Measurements from ENCODE around the gene RFK.

RFK gene

GRCh38 chr9:76424491-76424890, 30.3 kb upstream of the RFK start:
- H2BK120ac ChIP-seq (ENCODE audit: low read depth, low read length): no peak overlapping the region
- H4K91ac ChIP-seq (ENCODE audit: low read depth, low read length, poor library complexity): no peak overlapping the region
- H4K8ac ChIP-seq (ENCODE audit: low read depth, low read length): no peak overlapping the region
- H3K4me3 ChIP-seq (ENCODE audit: low read length in 2 of 2): no peak overlapping the region
- no peak overlapping the region for H3K14ac ChIP-seq (ENCODE audit: low read length)
- H3K23ac ChIP-seq (ENCODE audit: low read depth, low read length, poor library complexity): no peak overlapping the region
- H2BK12ac ChIP-seq (ENCODE audit: low read length): no peak overlapping the region
- H3K27me3 ChIP-seq (ENCODE audit: control insufficient read depth in 3 of 3, insufficient read depth in 3 of 3, low read depth in 1 of 3, low read length in 3 of 3): no peaks in the 10 kb centered on the region
- H3K4ac ChIP-seq (ENCODE audit: low read length): no peak overlapping the region
- H2BK5ac ChIP-seq (ENCODE audit: low read length): no peak overlapping the region
- H3K18ac ChIP-seq (ENCODE audit: low read length): no peak overlapping the region
- no peaks in the 10 kb centered on the region for H3K36me3 ChIP-seq (replicated peaks in 1 of 2; ENCODE audit: control insufficient read depth in 2 of 2, insufficient read depth in 2 of 2, low read length in 2 of 2)
- no peak for DNase-seq (ENCODE audit: low spot score)
- no peak overlapping the region for H3K27ac ChIP-seq (replicated peaks; ENCODE audit: low read length)
- no peak overlapping the region for H2AFZ ChIP-seq (ENCODE audit: low read length)
- WGBS, 2 donors (ENCODE audit: extremely low coverage in 2 of 2, insufficient read length in 2 of 2, insufficient replicate concordance in 1 of 2): no CpG with 5 or more reads among the region's 4 CpGs
- no peak overlapping the region for H2AK5ac ChIP-seq (ENCODE audit: low read depth, low read length)
- H3K79me1 ChIP-seq (ENCODE audit: low read depth, low read length): no peaks in the 10 kb centered on the region
- no peak overlapping the region for H3K9ac ChIP-seq (ENCODE audit: low read depth, low read length, poor library complexity)
- H2BK15ac ChIP-seq (ENCODE audit: low read length): no peak overlapping the region
- H3K9me3 ChIP-seq (replicated peaks in 1 of 2; ENCODE audit: control insufficient read depth in 2 of 2, insufficient read depth in 1 of 2, low read depth in 1 of 2, low read length in 2 of 2): no peaks in the 10 kb centered on the region
- H3K4me1 ChIP-seq (ENCODE audit: control insufficient read depth in 2 of 2, insufficient read depth in 1 of 2, low read depth in 1 of 2, low read length in 2 of 2): no peaks in the 10 kb centered on the region
- no peak overlapping the region for H3K4me2 ChIP-seq (ENCODE audit: insufficient read depth, low read length, poor library complexity, severe bottlenecking)

- Histone ChIP-seq H3K18ac (ENCODE audit: low read length) (no peak overlapping the region), H2AFZ (ENCODE audit: low read length) (no peak overlapping the region), H3K4ac (ENCODE audit: low read length) (no peak overlapping the region), H2AK5ac (ENCODE audit: low read depth, low read length) (no peak overlapping the region), H4K91ac (ENCODE audit: low read depth, low read length, poor library complexity) (no peak overlapping the region), H4K8ac (ENCODE audit: low read depth, low read length) (no peak overlapping the region), H3K14ac (ENCODE audit: low read length) (no peak overlapping the region), H3K4me2 (ENCODE audit: insufficient read depth, low read length, poor library complexity, severe bottlenecking) (no peak overlapping the region), H3K9ac (ENCODE audit: low read depth, low read length, poor library complexity) (no peak overlapping the region), H3K23ac (ENCODE audit: low read depth, low read length, poor library complexity) (no peak overlapping the region), H3K4me3 (ENCODE audit: low read length in 2 of 2) (no peak overlapping the region), H2BK12ac (ENCODE audit: low read length) (no peak overlapping the region), H3K27ac (replicated peaks; ENCODE audit: low read length) (no peak overlapping the region), H2BK120ac (ENCODE audit: low read depth, low read length) (no peak overlapping the region), H2BK5ac (ENCODE audit: low read length) (no peak overlapping the region), H2BK15ac (ENCODE audit: low read length) (no peak overlapping the region), H3K27me3 (ENCODE audit: control insufficient read depth in 3 of 3, insufficient read depth in 3 of 3, low read depth in 1 of 3, low read length in 3 of 3) (no peaks in the 10 kb centered on the region), H3K79me1 (ENCODE audit: low read depth, low read length) (no peaks in the 10 kb centered on the region), H3K36me3 (replicated peaks in 1 of 2; ENCODE audit: control insufficient read depth in 2 of 2, insufficient read depth in 2 of 2, low read length in 2 of 2) (no peaks in the 10 kb centered on the region), H3K9me3 (replicated peaks in 1 of 2; ENCODE audit: control insufficient read depth in 2 of 2, insufficient read depth in 1 of 2, low read depth in 1 of 2, low read length in 2 of 2) (no peaks in the 10 kb centered on the region), H3K4me1 (ENCODE audit: control insufficient read depth in 2 of 2, insufficient read depth in 1 of 2, low read depth in 1 of 2, low read length in 2 of 2) (no peaks in the 10 kb centered on the region)
- no CpG with 5 or more reads among the region's 2 CpGs for WGBS, 2 donors (ENCODE audit: extremely low coverage in 2 of 2, insufficient read length in 2 of 2, insufficient replicate concordance in 1 of 2)
- no peak for DNase-seq (ENCODE audit: low spot score)
Measured at GRCh38 chr9:76423216-76424177, 29.3 kb upstream of the RFK start.

- H3K79me1 ChIP-seq (ENCODE audit: low read depth, low read length): no peaks in the 10 kb centered on the region
- H3K4me1 ChIP-seq (ENCODE audit: control insufficient read depth in 2 of 2, insufficient read depth in 1 of 2, low read depth in 1 of 2, low read length in 2 of 2): no peaks in the 10 kb centered on the region
- no peak overlapping the region for H3K4me2 ChIP-seq (ENCODE audit: insufficient read depth, low read length, poor library complexity, severe bottlenecking)
- no peak overlapping the region for H2BK15ac ChIP-seq (ENCODE audit: low read length)
- no peak overlapping the region for H2BK120ac ChIP-seq (ENCODE audit: low read depth, low read length)
- no peak overlapping the region for H2AFZ ChIP-seq (ENCODE audit: low read length)
- H3K4ac ChIP-seq (ENCODE audit: low read length): no peak overlapping the region
- no peak overlapping the region for H3K23ac ChIP-seq (ENCODE audit: low read depth, low read length, poor library complexity)
- peaks cover 0 to 3% of the 10 kb centered on the region in 2 donors for H3K9me3 ChIP-seq (replicated peaks in 1 of 2; ENCODE audit: control insufficient read depth in 2 of 2, insufficient read depth in 1 of 2, low read depth in 1 of 2, low read length in 2 of 2)
- no peak overlapping the region for H2BK12ac ChIP-seq (ENCODE audit: low read length)
- H4K8ac ChIP-seq (ENCODE audit: low read depth, low read length): no peak overlapping the region
- H2AK5ac ChIP-seq (ENCODE audit: low read depth, low read length): no peak overlapping the region
- no peak overlapping the region for H3K14ac ChIP-seq (ENCODE audit: low read length)
- H4K91ac ChIP-seq (ENCODE audit: low read depth, low read length, poor library complexity): no peak overlapping the region
- WGBS, 2 donors (ENCODE audit: extremely low coverage in 2 of 2, insufficient read length in 2 of 2, insufficient replicate concordance in 1 of 2): no CpG with 5 or more reads among the region's 2 CpGs
- H3K9ac ChIP-seq (ENCODE audit: low read depth, low read length, poor library complexity): no peak overlapping the region
- no peaks in the 10 kb centered on the region for H3K36me3 ChIP-seq (replicated peaks in 1 of 2; ENCODE audit: control insufficient read depth in 2 of 2, insufficient read depth in 2 of 2, low read length in 2 of 2)
- H3K4me3 ChIP-seq (ENCODE audit: low read length in 2 of 2): no peak overlapping the region
- no peak overlapping the region for H3K27ac ChIP-seq (replicated peaks; ENCODE audit: low read length)
- H2BK5ac ChIP-seq (ENCODE audit: low read length): no peak overlapping the region
- no peaks in the 10 kb centered on the region for H3K27me3 ChIP-seq (ENCODE audit: control insufficient read depth in 3 of 3, insufficient read depth in 3 of 3, low read depth in 1 of 3, low read length in 3 of 3)
- no peak for DNase-seq (ENCODE audit: low spot score)
- no peak overlapping the region for H3K18ac ChIP-seq (ENCODE audit: low read length)
Measured at GRCh38 chr9:76419782-76420380, 25.7 kb upstream of the RFK start.

DNA sequence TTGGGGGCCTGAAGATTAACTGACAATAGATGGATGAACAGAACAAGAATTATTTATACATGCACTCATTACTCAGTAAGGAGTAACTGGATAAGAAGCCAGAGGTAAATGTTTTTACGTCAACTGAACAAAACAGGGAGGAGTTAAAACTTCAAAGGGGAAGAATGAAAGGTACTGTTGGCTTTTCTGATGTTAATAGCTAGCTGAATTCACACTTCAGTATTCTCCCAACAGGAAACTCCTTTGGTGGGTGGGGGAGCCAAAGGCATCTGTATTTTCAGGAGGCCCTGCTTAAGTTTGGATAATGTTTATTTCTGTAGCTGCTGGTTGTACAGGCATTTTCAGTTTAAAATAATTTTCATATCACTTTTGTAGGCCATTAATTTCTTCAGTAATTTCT, 23.2 kb upstream of the RFK start:
- Histone ChIP-seq H3K27ac (replicated peaks; ENCODE audit: low read length) (no peak overlapping the region), H3K23ac (ENCODE audit: low read depth, low read length, poor library complexity) (no peak overlapping the region), H3K27me3 (ENCODE audit: control insufficient read depth in 3 of 3, insufficient read depth in 3 of 3, low read depth in 1 of 3, low read length in 3 of 3) (no peaks in the 10 kb centered on the region), H4K8ac (ENCODE audit: low read depth, low read length) (no peak overlapping the region), H3K36me3 (replicated peaks in 1 of 2; ENCODE audit: control insufficient read depth in 2 of 2, insufficient read depth in 2 of 2, low read length in 2 of 2) (no peaks in the 10 kb centered on the region), H2BK15ac (ENCODE audit: low read length) (no peak overlapping the region), H2AK5ac (ENCODE audit: low read depth, low read length) (no peak overlapping the region), H3K4me2 (ENCODE audit: insufficient read depth, low read length, poor library complexity, severe bottlenecking) (no peak overlapping the region), H3K18ac (ENCODE audit: low read length) (no peak overlapping the region), H2BK120ac (ENCODE audit: low read depth, low read length) (no peak overlapping the region), H3K4me3 (ENCODE audit: low read length in 2 of 2) (no peak overlapping the region), H3K4me1 (ENCODE audit: control insufficient read depth in 2 of 2, insufficient read depth in 1 of 2, low read depth in 1 of 2, low read length in 2 of 2) (no peaks in the 10 kb centered on the region), H4K91ac (ENCODE audit: low read depth, low read length, poor library complexity) (no peak overlapping the region), H2BK5ac (ENCODE audit: low read length) (no peak overlapping the region), H3K9me3 (replicated peaks in 1 of 2; ENCODE audit: control insufficient read depth in 2 of 2, insufficient read depth in 1 of 2, low read depth in 1 of 2, low read length in 2 of 2) (peaks cover 0 to 18% of the 10 kb centered on the region in 2 donors), H2AFZ (ENCODE audit: low read length) (no peak overlapping the region), H3K4ac (ENCODE audit: low read length) (no peak overlapping the region), H3K79me1 (ENCODE audit: low read depth, low read length) (no peaks in the 10 kb centered on the region), H3K9ac (ENCODE audit: low read depth, low read length, poor library complexity) (no peak overlapping the region), H2BK12ac (ENCODE audit: low read length) (no peak overlapping the region), H3K14ac (ENCODE audit: low read length) (no peak overlapping the region)
- WGBS, 2 donors (ENCODE audit: extremely low coverage in 2 of 2, insufficient read length in 2 of 2, insufficient replicate concordance in 1 of 2): no CpG with 5 or more reads among the region's 1 CpG
- DNase-seq (ENCODE audit: low spot score): no peak

Measured in neuronal stem cell (in vitro differentiated cells).